Uterus (tissue), 4 donors: ENCODE measurements around the gene RALGPS2. TPM values are rescaled to one million over a fixed set of nuclear protein-coding genes. Genes with fewer than 3 reads are reported as not detected.

Experiments
- DNase-seq, 2 donors: peaks; one replicate each; pipeline ENCODE4 v3.0.0-alpha.2; 2019 to 2020
- H3K27ac ChIP-seq, 2 donors: fragments of 200-600 bp; sonication (generic); 1 replicate in 1 of 2; 2 replicates in 1 of 2; pipeline ENCODE4 v1.5.1; 2016 to 2018
- H3K27me3 ChIP-seq, 2 donors: fragments of 200-600 bp; sonication (generic); one replicate each; pipeline ENCODE4 v1.5.1; 2018 to 2019; ENCODE audit warnings: control low read depth in 1 of 2
- H3K36me3 ChIP-seq, 2 donors: fragments of 200-600 bp; sonication (generic); one replicate each; pipeline ENCODE4 v1.5.1; 2019; ENCODE audit warnings: control low read depth in 1 of 2
- H3K4me1 ChIP-seq, 2 donors: fragments of 200-600 bp; sonication (generic); one replicate each; pipeline ENCODE4 v1.5.1; 2018 to 2019; ENCODE audit warnings: control low read depth in 1 of 2
- H3K4me3 ChIP-seq, 2 donors: fragments of 200-600 bp; sonication (generic); 1 replicate in 1 of 2; 2 replicates in 1 of 2; pipeline ENCODE4 v1.5.1; 2018 to 2019; ENCODE audit warnings: mild to moderate bottlenecking in 1 of 2
- H3K9me3 ChIP-seq, 2 donors: fragments of 200-600 bp; sonication (generic); one replicate each; pipeline ENCODE4 v1.5.1; 2019; ENCODE audit warnings: control low read depth in 1 of 2
- CTCF ChIP-seq, 4 experiments: fragments of 200-600 bp in 2 of 4; fragments of 450-650 bp in 2 of 4; sonication (generic) in 2 of 4; IDR thresholded peaks; one replicate each; pipeline ENCODE4 v1.5.1; 2016 to 2019; ENCODE audit warnings: antibody characterized with exemption in 4 of 4, mild to moderate bottlenecking in 2 of 4, moderate library complexity in 1 of 4
- POLR2A ChIP-seq, 2 donors: fragments of 450-650 bp; IDR thresholded peaks; one replicate each; pipeline ENCODE4 v1.6.1; 2016; ENCODE audit warnings: antibody characterized with exemption in 2 of 2, mild to moderate bottlenecking in 1 of 2, moderate library complexity in 1 of 2
- intact Hi-C: fragments of 100-400 bp; cut with DNase I; formaldehyde crosslinking; loops from one replicate; pipeline ENCODE4 v1.15.1; 2023; ENCODE audit warnings: low total_unique reads
- total RNA-seq, 4 donors: library from RNA; depleted of rRNA in 3 of 4; stranded (reverse); fragments of >200 nt in 3 of 4; gene quantifications; one replicate each; pipeline versions ENCODE4 v1.1.0 to v1.2.4, GENCODE V29; 2014 to 2023
- donor health status: DM: yes; HTN: yes; CAD: no.

The RALGPS2 gene
- total RNA-seq, 4 donors from 2014 or later = 4.9 to 109 (median 24.7) TPM

- no peak for TF ChIP-seq POLR2A (IDR thresholded peaks at IDR 0.05)
- TF ChIP-seq CTCF (IDR thresholded peaks at IDR 0.05) = no peak
- intact Hi-C loops = no loop called here
- Histone ChIP-seq H3K27ac (peak overlapping the region in 1 of 2 donors; percentile 33), H3K4me3 (no peak overlapping the region), H3K4me1 (no peaks in the 10 kb centered on the region), H3K27me3 (no peaks in the 10 kb centered on the region), H3K36me3 (no peaks in the 10 kb centered on the region), H3K9me3 (no peaks in the 10 kb centered on the region)
- no peak for DNase-seq
These were observed 183.3 kb downstream of the RALGPS2 start for GRCh38 chr1:178908358-178908757.

GRCh38 chr1:178910023-178910422 is 185.0 kb downstream of the RALGPS2 start:
- intact Hi-C loops = no loop called here
- H3K27ac ChIP-seq = no peak overlapping the region
- DNase-seq = no peak
- H3K9me3 ChIP-seq = no peaks in the 10 kb centered on the region
- H3K4me1 ChIP-seq = no peaks in the 10 kb centered on the region
- H3K36me3 ChIP-seq = no peaks in the 10 kb centered on the region
- TF ChIP-seq POLR2A (IDR thresholded peaks at IDR 0.05) = no peak
- no peak for TF ChIP-seq CTCF (IDR thresholded peaks at IDR 0.05)
- no peak overlapping the region for H3K4me3 ChIP-seq
- H3K27me3 ChIP-seq = no peaks in the 10 kb centered on the region

- no peaks in the 10 kb centered on the region for H3K4me1 ChIP-seq
- no peak for DNase-seq
- H3K4me3 ChIP-seq = no peak overlapping the region
- no peaks in the 10 kb centered on the region for H3K9me3 ChIP-seq
- TF ChIP-seq POLR2A (IDR thresholded peaks at IDR 0.05) (no peak), CTCF (IDR thresholded peaks at IDR 0.05) (no peak)
- no peaks in the 10 kb centered on the region for H3K27me3 ChIP-seq
- no peaks in the 10 kb centered on the region for H3K36me3 ChIP-seq
- H3K27ac ChIP-seq = no peak overlapping the region
- intact Hi-C loops = no loop called here
These were observed 187.6 kb downstream of the RALGPS2 start for GRCh38 chr1:178912597-178912996.

DNA sequence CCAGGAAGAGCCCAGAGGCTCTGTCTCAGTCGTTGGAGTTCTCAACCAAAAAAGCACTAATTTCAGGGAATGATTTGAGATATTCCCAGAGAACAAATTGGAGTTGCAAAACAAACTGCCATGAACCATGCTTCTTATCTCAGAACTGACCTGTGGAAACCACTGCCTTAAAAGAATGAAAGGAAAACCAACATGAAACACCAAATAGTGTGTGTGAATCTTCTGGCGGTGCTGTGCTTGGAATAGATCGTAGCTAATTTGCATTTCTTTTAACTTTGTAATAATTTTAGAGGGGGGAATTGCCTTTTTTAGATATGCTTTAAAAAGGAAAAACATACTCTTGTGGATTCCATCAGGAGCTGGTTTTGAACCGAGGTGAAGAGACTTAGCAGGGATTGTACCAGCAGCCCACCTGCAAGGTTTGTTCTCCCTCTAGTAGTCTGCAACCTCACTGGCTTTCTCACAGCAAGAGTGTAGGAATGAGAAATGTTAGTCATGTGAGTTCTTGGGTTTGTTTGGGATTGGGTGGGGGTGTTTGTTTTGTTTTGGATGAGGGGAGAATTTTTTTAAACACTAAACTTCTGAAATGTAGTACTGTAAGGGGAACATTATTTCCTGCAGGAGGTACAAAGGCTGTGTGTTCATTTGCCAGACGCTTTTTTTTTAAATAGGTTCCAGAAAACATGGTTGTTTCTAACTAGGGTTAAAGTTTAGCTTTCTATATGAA is 191.6 kb downstream of the RALGPS2 start:
- H3K36me3 ChIP-seq = no peaks in the 10 kb centered on the region
- peak overlapping the region; percentile 21 to 24 for H3K27ac ChIP-seq
- peaks cover 0 to 6% of the 10 kb centered on the region in 2 donors for H3K4me1 ChIP-seq
- no peaks in the 10 kb centered on the region for H3K9me3 ChIP-seq
- H3K27me3 ChIP-seq = no peaks in the 10 kb centered on the region
- TF ChIP-seq CTCF (IDR thresholded peaks at IDR 0.05) (no peak), POLR2A (IDR thresholded peaks at IDR 0.05) (no peak)
- H3K4me3 ChIP-seq = peak overlapping the region in 1 of 2 donors; percentile 13
- intact Hi-C loops = no loop called here
- DNase-seq = no peak

- peak overlapping the region; percentile 47 to 50 for H3K27ac ChIP-seq
- intact Hi-C loops = no loop called here
- H3K4me3 ChIP-seq = peak overlapping the region in 1 of 2 donors; percentile 14
These were observed 193.3 kb downstream of the RALGPS2 start for GRCh38 chr1:178918308-178918707.

More at GRCh38 chr1:178918308-178918707, 193.3 kb downstream of the RALGPS2 start:
- TF ChIP-seq POLR2A (IDR thresholded peaks at IDR 0.05) = no peak
- TF ChIP-seq CTCF (IDR thresholded peaks at IDR 0.05) = no peak
- Histone ChIP-seq H3K4me1 (peaks cover 0 to 6% of the 10 kb centered on the region in 2 donors), H3K27me3 (no peaks in the 10 kb centered on the region), H3K9me3 (no peaks in the 10 kb centered on the region), H3K36me3 (no peaks in the 10 kb centered on the region)
- DNase-seq = no peak
